ENCODE data around the gene DYRK3. TPM values are rescaled to one million over a fixed set of nuclear protein-coding genes. Genes with fewer than 3 reads are reported as not detected.

The DYRK3 gene
- total RNA-seq, 6 experiments from 2014 or later, result 24.2 to 27.4 (median 26.9) TPM

- TF ChIP-seq CTCF (IDR thresholded peaks at IDR 0.05), result peak; percentile 79
- Mint-ChIP-seq H3K4me3 (no peak overlapping the region), H3K27me3 (ENCODE audit: insufficient read depth) (peaks cover 10% of the 10 kb centered on the region), H3K36me3 (ENCODE audit: low read depth) (peaks cover 5% of the 10 kb centered on the region; the same call in 1 of the 2 replicates), H3K9me3 (no peaks in the 10 kb centered on the region), H3K4me1 (ENCODE audit: low read depth) (no peaks in the 10 kb centered on the region; the same call in 1 of the 2 replicates), H3K27ac (no peak overlapping the region)
- DNase-seq, result no peak
These were observed 23.1 kb downstream of the DYRK3 start for GRCh38 chr1:206658264-206658980.

- no peak for DNase-seq
- Mint-ChIP-seq H3K4me1 (ENCODE audit: low read depth) (no peaks in the 10 kb centered on the region), H3K36me3 (ENCODE audit: low read depth) (no peaks in the 10 kb centered on the region), H3K4me3 (no peak overlapping the region), H3K27ac (no peak overlapping the region), H3K9me3 (no peaks in the 10 kb centered on the region), H3K27me3 (ENCODE audit: insufficient read depth) (peaks cover 14% of the 10 kb centered on the region)
- TF ChIP-seq CTCF (IDR thresholded peaks at IDR 0.05), result no peak
These were observed 23.6 kb downstream of the DYRK3 start for GRCh38 chr1:206658981-206659273.

- H3K4me1 Mint-ChIP-seq (ENCODE audit: low read depth), result no peaks in the 10 kb centered on the region
- TF ChIP-seq CTCF (IDR thresholded peaks at IDR 0.05), result no peak
- peaks cover 18% of the 10 kb centered on the region for H3K27me3 Mint-ChIP-seq (ENCODE audit: insufficient read depth)
- H3K4me3 Mint-ChIP-seq, result no peak overlapping the region
- no peaks in the 10 kb centered on the region for H3K36me3 Mint-ChIP-seq (ENCODE audit: low read depth)
- DNase-seq, result no peak
- no peaks in the 10 kb centered on the region for H3K9me3 Mint-ChIP-seq
- H3K27ac Mint-ChIP-seq, result no peak overlapping the region
These were observed 24.8 kb downstream of the DYRK3 start for GRCh38 chr1:206660136-206660535.

GRCh38 chr1:206661161-206661820, 26.0 kb downstream of the DYRK3 start:
- no peak overlapping the region for H3K27ac Mint-ChIP-seq
- H3K9me3 Mint-ChIP-seq, result no peaks in the 10 kb centered on the region
- peaks cover 25% of the 10 kb centered on the region for H3K27me3 Mint-ChIP-seq (ENCODE audit: insufficient read depth)
- TF ChIP-seq CTCF (IDR thresholded peaks at IDR 0.05), result no peak
- no peaks in the 10 kb centered on the region for H3K36me3 Mint-ChIP-seq (ENCODE audit: low read depth)
- no peak overlapping the region for H3K4me3 Mint-ChIP-seq
- H3K4me1 Mint-ChIP-seq (ENCODE audit: low read depth), result no peaks in the 10 kb centered on the region
- DNase-seq, result no peak

- Mint-ChIP-seq H3K9me3 (no peaks in the 10 kb centered on the region), H3K4me1 (ENCODE audit: low read depth) (no peaks in the 10 kb centered on the region), H3K36me3 (ENCODE audit: low read depth) (no peaks in the 10 kb centered on the region), H3K27ac (no peak overlapping the region), H3K27me3 (ENCODE audit: insufficient read depth) (peaks cover 25% of the 10 kb centered on the region), H3K4me3 (no peak overlapping the region)
- TF ChIP-seq CTCF (IDR thresholded peaks at IDR 0.05), result no peak
- DNase-seq, result no peak
These were observed 27.2 kb downstream of the DYRK3 start for GRCh38 chr1:206662396-206663092.
